ENCODE measurements around the gene BCCIP. TPM values are rescaled to one million over a fixed set of nuclear protein-coding genes. Genes with fewer than 3 reads are reported as not detected.

The BCCIP gene
- total RNA-seq, 4 donors from 2014 or later, result 36.8 to 53.2 (median 46.3) TPM

- no peak overlapping the region for H3K4me3 ChIP-seq
- TF ChIP-seq EP300 (IDR thresholded peaks at IDR 0.05), result no peak
- no peak for TF ChIP-seq POLR2A (IDR thresholded peaks at IDR 0.05; ENCODE audit: low read depth)
- TF ChIP-seq POLR2AphosphoS5 (IDR thresholded peaks at IDR 0.05), result no peak
- TF ChIP-seq CTCF (IDR thresholded peaks at IDR 0.05), result no peak
- H3K27ac ChIP-seq (replicated peaks in 1 of 4), result no peak overlapping the region
- peaks cover 20 to 58% (median 37%) of the 10 kb centered on the region in 4 donors for H3K36me3 ChIP-seq
- no peaks in the 10 kb centered on the region for H3K27me3 ChIP-seq
- H3K9me3 ChIP-seq, result no peaks in the 10 kb centered on the region
- intact Hi-C loops (cut with DNase I), result loop anchor here (5.0 kb wide), 1 partner anchor 88 kb away; no protein-coding TSS in a partner anchor
- 69% methylated on average over 1 of the region's 1 CpG for WGBS
- peaks cover 0 to 4% (median 1%) of the 10 kb centered on the region in 4 donors for H3K4me1 ChIP-seq
- DNase-seq (ENCODE audit: extremely low spot score), result no peak
These were observed 7.6 kb upstream of the BCCIP start for GRCh38 chr10:125815764-125816163.

GRCh38 chr10:125816548-125816947, 6.8 kb upstream of the BCCIP start:
- peaks cover under 1 to 11% (median 7%) of the 10 kb centered on the region in 4 donors for H3K4me1 ChIP-seq
- no peak for DNase-seq (ENCODE audit: extremely low spot score)
- no peak for TF ChIP-seq CTCF (IDR thresholded peaks at IDR 0.05)
- TF ChIP-seq POLR2AphosphoS5 (IDR thresholded peaks at IDR 0.05), result no peak
- TF ChIP-seq EP300 (IDR thresholded peaks at IDR 0.05), result no peak
- TF ChIP-seq POLR2A (IDR thresholded peaks at IDR 0.05; ENCODE audit: low read depth), result no peak
- no peak overlapping the region for H3K4me3 ChIP-seq
- no peak overlapping the region for H3K27ac ChIP-seq (replicated peaks in 1 of 4)
- intact Hi-C loops (cut with DNase I), result loop anchor here (5.0 kb wide), 1 partner anchor 89 kb away; no protein-coding TSS in a partner anchor
- no peaks in the 10 kb centered on the region for H3K27me3 ChIP-seq
- H3K9me3 ChIP-seq, result no peaks in the 10 kb centered on the region
- H3K36me3 ChIP-seq, result peaks cover 19 to 50% (median 32%) of the 10 kb centered on the region in 4 donors
- 96% methylated on average over 4 of the region's 4 CpGs for WGBS

GRCh38 chr10:125817337-125817946, 5.9 kb upstream of the BCCIP start:
- Histone ChIP-seq H3K36me3 (peaks cover 19 to 43% (median 32%) of the 10 kb centered on the region in 4 donors), H3K4me1 (peaks cover 10 to 20% (median 16%) of the 10 kb centered on the region in 4 donors), H3K9me3 (no peaks in the 10 kb centered on the region), H3K27ac (replicated peaks in 1 of 4) (no peak overlapping the region), H3K4me3 (no peak overlapping the region), H3K27me3 (no peaks in the 10 kb centered on the region)
- DNase-seq (ENCODE audit: extremely low spot score), result no peak
- TF ChIP-seq POLR2A (IDR thresholded peaks at IDR 0.05; ENCODE audit: low read depth), result no peak
- no peak for TF ChIP-seq POLR2AphosphoS5 (IDR thresholded peaks at IDR 0.05)
- TF ChIP-seq CTCF (IDR thresholded peaks at IDR 0.05), result no peak
- TF ChIP-seq EP300 (IDR thresholded peaks at IDR 0.05), result no peak
- intact Hi-C loops (cut with DNase I), result loop anchor here (5.0 kb wide), 1 partner anchor 90 kb away; no protein-coding TSS in a partner anchor
- 90% methylated on average over 6 of the region's 6 CpGs for WGBS

- Histone ChIP-seq H3K4me1 (peaks cover 29 to 42% (median 36%) of the 10 kb centered on the region in 4 donors), H3K9me3 (no peaks in the 10 kb centered on the region), H3K27ac (replicated peaks in 1 of 4) (no peak overlapping the region), H3K27me3 (no peaks in the 10 kb centered on the region), H3K36me3 (peaks cover 1 to 14% (median 3%) of the 10 kb centered on the region in 4 donors), H3K4me3 (no peak overlapping the region)
- TF ChIP-seq EP300 (IDR thresholded peaks at IDR 0.05) (no peak), POLR2A (IDR thresholded peaks at IDR 0.05; ENCODE audit: low read depth) (no peak), POLR2AphosphoS5 (IDR thresholded peaks at IDR 0.05) (no peak), CTCF (IDR thresholded peaks at IDR 0.05) (no peak)
- DNase-seq (ENCODE audit: extremely low spot score), result no peak
- 82% methylated on average over 1 of the region's 1 CpG for WGBS
- intact Hi-C loops (cut with DNase I), result no loop called here
These were observed 2.6 kb upstream of the BCCIP start for GRCh38 chr10:125820701-125821100.

Data from esophagus muscularis mucosa (tissue), 4 donors.